ENCODE results near the gene KRCC1. TPM values are rescaled to one million over a fixed set of nuclear protein-coding genes. Genes with fewer than 3 reads are reported as not detected.
"Not testable (repeated sequence)": the region's sequence is repeated elsewhere in the genome, so short reads cannot be mapped to it uniquely, and the experiment has no call there.

The KRCC1 gene
- total RNA-seq, 1 experiment from 2014 or later, result 36.6 TPM

- Mint-ChIP-seq H3K9me3 (ENCODE audit: unreplicated experiment) (no peaks in the 10 kb centered on the region), H3K36me3 (ENCODE audit: insufficient read depth, unreplicated experiment) (no peaks in the 10 kb centered on the region), H3K27me3 (ENCODE audit: insufficient read depth, unreplicated experiment) (no peaks in the 10 kb centered on the region), H3K4me1 (ENCODE audit: insufficient read depth, unreplicated experiment) (no peaks in the 10 kb centered on the region), H3K27ac (ENCODE audit: low read depth, unreplicated experiment) (no peak overlapping the region), H3K4me3 (ENCODE audit: unreplicated experiment) (no peak overlapping the region)
- CTCF ChIA-PET, result interaction anchor here (0.7 to 1.7 kb wide), 6 partner anchors 8 to 593 kb away, joined by 3 to 15 read pairs (median 4); no protein-coding TSS in a partner anchor
- POLR2A ChIA-PET, result no interaction called here
- BruUV-seq (replicated peaks), result no TSS peak
- intact Hi-C loops (cut with micrococcal nuclease), result loop anchor here (2.0 kb wide), 1 partner anchor 158 kb away; no protein-coding TSS in a partner anchor
- no peak for DNase-seq (ENCODE audit: unreplicated experiment)
- TF ChIP-seq, protein P1, sequence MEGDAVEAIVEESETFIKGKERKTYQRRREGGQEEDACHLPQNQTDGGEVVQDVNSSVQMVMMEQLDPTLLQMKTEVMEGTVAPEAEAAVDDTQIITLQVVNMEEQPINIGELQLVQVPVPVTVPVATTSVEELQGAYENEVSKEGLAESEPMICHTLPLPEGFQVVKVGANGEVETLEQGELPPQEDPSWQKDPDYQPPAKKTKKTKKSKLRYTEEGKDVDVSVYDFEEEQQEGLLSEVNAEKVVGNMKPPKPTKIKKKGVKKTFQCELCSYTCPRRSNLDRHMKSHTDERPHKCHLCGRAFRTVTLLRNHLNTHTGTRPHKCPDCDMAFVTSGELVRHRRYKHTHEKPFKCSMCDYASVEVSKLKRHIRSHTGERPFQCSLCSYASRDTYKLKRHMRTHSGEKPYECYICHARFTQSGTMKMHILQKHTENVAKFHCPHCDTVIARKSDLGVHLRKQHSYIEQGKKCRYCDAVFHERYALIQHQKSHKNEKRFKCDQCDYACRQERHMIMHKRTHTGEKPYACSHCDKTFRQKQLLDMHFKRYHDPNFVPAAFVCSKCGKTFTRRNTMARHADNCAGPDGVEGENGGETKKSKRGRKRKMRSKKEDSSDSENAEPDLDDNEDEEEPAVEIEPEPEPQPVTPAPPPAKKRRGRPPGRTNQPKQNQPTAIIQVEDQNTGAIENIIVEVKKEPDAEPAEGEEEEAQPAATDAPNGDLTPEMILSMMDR (IDR thresholded peaks at IDR 0.05; ENCODE audit: unreplicated experiment), result no peak
Measured at GRCh38 chr2:88002359-88002707, 53.2 kb downstream of the KRCC1 start.

DNA sequence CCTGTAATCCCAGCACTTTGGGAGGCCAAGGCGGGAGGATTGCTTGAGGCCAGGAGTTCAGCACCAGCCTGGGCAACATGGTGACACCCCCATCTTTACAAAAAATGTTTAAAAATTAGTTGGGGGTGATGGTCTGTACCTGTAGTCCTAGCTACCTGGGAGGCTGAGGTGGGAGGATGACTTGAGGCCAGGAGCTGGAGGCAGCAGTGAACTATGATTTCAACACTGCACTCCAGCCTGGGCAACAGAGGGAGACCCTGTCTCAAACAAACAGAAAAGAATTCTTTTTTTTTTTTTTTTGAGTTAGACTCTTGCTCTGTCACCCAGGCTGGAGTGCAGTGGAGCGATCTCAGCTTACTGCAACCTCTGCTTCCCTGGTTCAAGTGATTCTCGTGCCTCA is 55.1 kb downstream of the KRCC1 start:
- H3K4me1 Mint-ChIP-seq (ENCODE audit: insufficient read depth, unreplicated experiment); BruUV-seq (replicated peaks); H3K9me3 Mint-ChIP-seq (ENCODE audit: unreplicated experiment); H3K4me3 Mint-ChIP-seq (ENCODE audit: unreplicated experiment); intact Hi-C loops (cut with micrococcal nuclease); H3K27me3 Mint-ChIP-seq (ENCODE audit: insufficient read depth, unreplicated experiment); H3K27ac Mint-ChIP-seq (ENCODE audit: low read depth, unreplicated experiment); H3K36me3 Mint-ChIP-seq (ENCODE audit: insufficient read depth, unreplicated experiment); DNase-seq (ENCODE audit: unreplicated experiment): not testable (repeated sequence)
- ChIA-PET CTCF (interaction anchor here (0.6 to 1.2 kb wide), 6 partner anchors 11 to 220 kb away, joined by 3 to 8 read pairs (median 4); partner anchors contain the start of gene RNU2-63P), POLR2A (interaction anchor here (0.6 kb wide), 1 partner anchor 418 kb away, joined by 4 read pairs; no protein-coding TSS in a partner anchor)

DNA sequence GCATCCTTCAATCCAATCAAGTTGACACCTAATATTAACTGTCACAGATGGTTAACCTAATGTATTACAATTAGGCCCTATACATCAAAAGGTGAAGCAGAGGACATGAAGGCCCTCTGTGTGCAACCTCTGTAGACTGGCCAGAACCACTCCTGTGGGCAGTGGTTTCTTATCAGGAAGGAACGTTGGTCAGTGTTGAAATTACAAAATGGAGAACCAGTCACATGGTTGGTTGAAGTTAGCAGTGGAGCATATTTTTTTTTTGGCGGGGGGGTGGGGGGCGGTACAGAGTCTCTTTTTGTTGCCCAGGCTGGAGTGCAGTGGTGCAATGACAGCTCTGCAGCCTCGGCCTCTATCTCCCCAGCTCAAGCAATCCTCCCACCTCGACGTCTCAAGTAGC is 59.0 kb downstream of the KRCC1 start:
- TF ChIP-seq, protein P1 (IDR thresholded peaks at IDR 0.05; ENCODE audit: unreplicated experiment), result no peak
- Mint-ChIP-seq H3K9me3 (ENCODE audit: unreplicated experiment) (no peaks in the 10 kb centered on the region), H3K4me3 (ENCODE audit: unreplicated experiment) (no peak overlapping the region), H3K27ac (ENCODE audit: low read depth, unreplicated experiment) (no peak overlapping the region), H3K4me1 (ENCODE audit: insufficient read depth, unreplicated experiment) (no peaks in the 10 kb centered on the region), H3K36me3 (ENCODE audit: insufficient read depth, unreplicated experiment) (no peaks in the 10 kb centered on the region), H3K27me3 (ENCODE audit: insufficient read depth, unreplicated experiment) (no peaks in the 10 kb centered on the region)
- POLR2A ChIA-PET, result no interaction called here
- BruUV-seq (replicated peaks), result no TSS peak
- DNase-seq (ENCODE audit: unreplicated experiment), result peak; percentile 15
- intact Hi-C loops (cut with micrococcal nuclease), result no loop called here
- CTCF ChIA-PET, result interaction anchor here (1.4 kb wide), 1 partner anchor 9 kb away, joined by 3 read pairs; no protein-coding TSS in a partner anchor

DNA sequence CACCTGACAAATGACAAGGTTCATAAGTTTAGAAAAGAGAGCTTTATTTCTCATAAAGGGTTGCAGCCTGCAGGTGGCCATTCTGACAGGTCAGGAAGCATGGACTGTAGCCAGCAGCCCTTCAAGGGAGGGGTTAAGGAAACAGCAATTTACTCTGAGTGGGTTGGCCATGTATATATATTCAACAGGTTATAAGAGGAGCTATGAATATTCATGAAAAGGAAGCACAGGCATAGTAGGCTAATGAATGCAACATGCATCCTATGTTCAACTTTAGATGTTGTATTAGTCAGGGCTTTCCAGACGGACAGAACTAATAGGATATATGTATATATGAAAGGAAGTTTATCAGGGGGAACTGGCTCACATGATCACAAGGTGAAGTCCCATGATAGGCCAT is 59.8 kb downstream of the KRCC1 start:
- Mint-ChIP-seq H3K4me3 (ENCODE audit: unreplicated experiment) (no peak overlapping the region), H3K27me3 (ENCODE audit: insufficient read depth, unreplicated experiment) (no peaks in the 10 kb centered on the region), H3K27ac (ENCODE audit: low read depth, unreplicated experiment) (no peak overlapping the region), H3K4me1 (ENCODE audit: insufficient read depth, unreplicated experiment) (no peaks in the 10 kb centered on the region), H3K9me3 (ENCODE audit: unreplicated experiment) (no peaks in the 10 kb centered on the region), H3K36me3 (ENCODE audit: insufficient read depth, unreplicated experiment) (no peaks in the 10 kb centered on the region)
- DNase-seq (ENCODE audit: unreplicated experiment), result no peak
- POLR2A ChIA-PET, result interaction anchor here (0.7 to 0.8 kb wide), 2 partner anchors 20 to 247 kb away, joined by 4 read pairs; partner anchors contain the start of gene RNU2-63P
- intact Hi-C loops (cut with micrococcal nuclease), result no loop called here
- BruUV-seq (replicated peaks), result no TSS peak
- TF ChIP-seq, protein P1 (IDR thresholded peaks at IDR 0.05; ENCODE audit: unreplicated experiment), result no peak
- CTCF ChIA-PET, result interaction anchor here (1.4 kb wide), 1 partner anchor 10 kb away, joined by 3 read pairs; no protein-coding TSS in a partner anchor

DNA sequence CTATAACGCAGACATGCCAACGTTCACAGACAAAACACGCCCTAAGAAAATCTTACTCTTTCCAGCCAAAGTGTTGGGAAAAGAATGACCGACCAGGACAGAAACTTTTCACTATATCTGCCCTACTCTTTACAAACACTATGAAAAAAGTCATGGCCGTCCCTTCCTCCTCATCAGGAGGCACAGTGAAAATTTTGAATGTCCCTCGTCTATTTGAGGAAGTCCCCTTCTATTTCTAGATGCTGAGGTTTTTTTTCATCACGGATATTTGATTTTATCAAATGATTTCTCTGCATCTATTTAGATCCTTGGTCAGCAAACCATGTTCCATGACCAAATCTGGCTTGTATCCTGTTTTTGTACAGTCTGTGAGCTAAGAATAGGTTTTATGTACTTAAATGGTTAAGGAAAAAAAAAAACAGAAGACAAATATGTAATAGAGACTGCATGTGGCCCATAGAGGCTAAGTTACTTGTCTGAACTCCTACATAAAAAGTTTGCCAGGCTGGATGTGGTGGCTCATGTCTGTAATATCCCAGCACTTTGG is 61.2 kb downstream of the KRCC1 start:
- CTCF ChIA-PET; H3K4me3 Mint-ChIP-seq (ENCODE audit: unreplicated experiment); DNase-seq (ENCODE audit: unreplicated experiment); POLR2A ChIA-PET; BruUV-seq (replicated peaks); H3K9me3 Mint-ChIP-seq (ENCODE audit: unreplicated experiment); H3K36me3 Mint-ChIP-seq (ENCODE audit: insufficient read depth, unreplicated experiment); intact Hi-C loops (cut with micrococcal nuclease); H3K27me3 Mint-ChIP-seq (ENCODE audit: insufficient read depth, unreplicated experiment); H3K27ac Mint-ChIP-seq (ENCODE audit: low read depth, unreplicated experiment); H3K4me1 Mint-ChIP-seq (ENCODE audit: insufficient read depth, unreplicated experiment): not testable (repeated sequence)

DNA sequence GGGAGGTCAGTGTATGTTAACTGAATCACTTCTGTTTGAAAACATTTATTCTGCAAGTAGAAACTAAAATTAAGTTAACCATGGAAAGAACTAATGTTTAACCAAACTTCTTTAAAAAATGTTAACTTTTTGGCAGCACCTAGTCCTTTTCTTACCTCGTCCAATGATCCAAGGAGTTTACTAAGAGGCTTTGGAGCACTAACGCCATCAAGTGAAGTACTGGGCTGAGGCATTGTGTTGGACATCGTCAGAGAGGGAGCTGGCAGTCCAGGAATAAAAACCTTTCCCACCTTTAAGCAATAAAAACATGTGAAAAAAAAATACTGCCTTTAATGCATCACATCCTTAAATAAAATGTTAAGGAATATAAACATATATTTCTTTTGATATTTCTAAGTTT is 63.0 kb downstream of the KRCC1 start:
- H3K9me3 Mint-ChIP-seq (ENCODE audit: unreplicated experiment); POLR2A ChIA-PET; H3K27ac Mint-ChIP-seq (ENCODE audit: low read depth, unreplicated experiment); H3K36me3 Mint-ChIP-seq (ENCODE audit: insufficient read depth, unreplicated experiment); H3K4me3 Mint-ChIP-seq (ENCODE audit: unreplicated experiment); BruUV-seq (replicated peaks); H3K4me1 Mint-ChIP-seq (ENCODE audit: insufficient read depth, unreplicated experiment); H3K27me3 Mint-ChIP-seq (ENCODE audit: insufficient read depth, unreplicated experiment); DNase-seq (ENCODE audit: unreplicated experiment); intact Hi-C loops (cut with micrococcal nuclease); CTCF ChIA-PET: not testable (repeated sequence)

DNA sequence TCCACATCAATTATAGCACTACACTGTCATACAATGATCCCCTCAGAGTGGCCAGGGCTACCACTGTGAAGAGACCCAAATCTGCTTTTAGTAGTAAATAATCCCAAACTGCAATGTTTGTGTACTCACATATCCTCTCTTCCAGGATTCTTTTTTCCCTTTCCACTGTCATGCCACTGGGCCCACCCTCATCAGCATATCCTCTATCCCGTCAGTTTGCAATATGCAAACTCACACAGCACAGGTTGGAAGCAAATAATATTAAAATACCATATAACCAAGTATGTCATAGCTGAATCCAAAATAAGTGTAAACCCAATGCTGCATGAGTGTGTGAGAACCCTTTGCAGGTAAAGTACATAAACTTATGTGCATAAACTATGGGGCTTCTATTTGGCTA is 68.1 kb downstream of the KRCC1 start:
- not testable (repeated sequence) for H3K9me3 Mint-ChIP-seq (ENCODE audit: unreplicated experiment)

More for the DNA sequence above, 68.1 kb downstream of the KRCC1 start:
- CTCF ChIA-PET; BruUV-seq (replicated peaks); H3K27me3 Mint-ChIP-seq (ENCODE audit: insufficient read depth, unreplicated experiment); H3K27ac Mint-ChIP-seq (ENCODE audit: low read depth, unreplicated experiment); H3K4me1 Mint-ChIP-seq (ENCODE audit: insufficient read depth, unreplicated experiment); DNase-seq (ENCODE audit: unreplicated experiment); H3K4me3 Mint-ChIP-seq (ENCODE audit: unreplicated experiment); H3K36me3 Mint-ChIP-seq (ENCODE audit: insufficient read depth, unreplicated experiment); POLR2A ChIA-PET; intact Hi-C loops (cut with micrococcal nuclease): not testable (repeated sequence)
